GM20000 (cell line): Measurements from ENCODE around the gene MED29.
A peak's percentile ranks its signal among the peaks of the same experiment; 100 is the strongest.

ENCODE experiments used
- DNase-seq: peaks from one replicate; pipeline ENCODE4 v3.0.0; 2012; ENCODE audit warnings: low spot score
- CTCF ChIP-seq: IDR thresholded peaks from 2 replicates; pipeline ENCODE4 v1.5.1; 2012; ENCODE audit warnings: mild to moderate bottlenecking, control low read depth; ENCODE audit errors: extremely low read depth, missing control alignments

Gene MED29

GRCh38 chr19:39438270-39438934 lies 47.2 kb downstream of the MED29 start:
- TF ChIP-seq CTCF = no peak
- DNase-seq = no peak

GRCh38 chr19:39444598-39445195 lies 53.5 kb downstream of the MED29 start:
- no peak for DNase-seq
- TF ChIP-seq CTCF = no peak

GRCh38 chr19:39445196-39446111 lies 54.3 kb downstream of the MED29 start, which contains the start of gene SUPT5H:
TSS of gene SUPT5H (plus strand) at chr19:39445582. CDS start at chr19:39445891, 309 bp downstream.
- no peak for TF ChIP-seq CTCF
- peak; percentile 93 for DNase-seq

- DNase-seq = no peak
- no peak for TF ChIP-seq CTCF
These were observed 55.3 kb downstream of the MED29 start for GRCh38 chr19:39446365-39447084.

GRCh38 chr19:39448271-39448670 lies 57.1 kb downstream of the MED29 start:
- TF ChIP-seq CTCF = no peak
- DNase-seq = no peak

- no peak for TF ChIP-seq CTCF
- no peak for DNase-seq
These were observed 58.1 kb downstream of the MED29 start for GRCh38 chr19:39449116-39449797.
